K562 (cell line): Measurements from ENCODE around the gene C15orf61. TPM values are rescaled to one million over a fixed set of nuclear protein-coding genes. Genes with fewer than 3 reads are reported as not detected.

ENCODE experiments used
- ATAC-seq: fragments of 200-7000 bp; cut with Tn5 transposase; 3 replicates; pipeline ENCODE4 v1.9.1; 2020; ENCODE audit warnings: moderate library complexity
- BruUV-seq: library from RNA; stranded (reverse); fragments of 400-500 nt; replicated peaks from 2 replicates; lab custom pipeline; 2021; lab: Mats Ljungman, UMichigan
- CTCF ChIA-PET: fragments of 300-600 bp; formaldehyde crosslinking; extraction: SDS; loops from one replicate; lab custom pipeline; 2021; ENCODE audit warnings: low intra/inter-chr PET ratio; lab: Yijun Ruan, JAX
- POLR2A ChIA-PET: fragments of 300-600, 350-650 bp; sonication (Branson Sonifier 250); formaldehyde crosslinking; extraction: SDS; loops from one replicate; lab custom pipeline; 2021; ENCODE audit warnings: antibody characterized with exemption, inconsistent platforms; lab: Yijun Ruan, JAX
- DNase-seq, 4 experiments: peaks; one replicate each; pipeline versions ENCODE4 v3.0.0 to v3.0.0-alpha.2; 2011 to 2018; ENCODE audit warnings: low spot score in 3 of 4, mixed read lengths in 3 of 4; ENCODE audit errors: extremely low read depth in 1 of 4
- FAIRE-seq: peaks from 2 replicates; lab custom pipeline; 2011; peaks lifted over from hg19 to GRCh38; lab: Jason Lieb, UNC
- H2AFZ ChIP-seq: 2 replicates; pipeline ENCODE4 v1.6.0; 2011; ENCODE audit warnings: low read depth, low read length, control low read depth, inconsistent platforms
- H3K27ac ChIP-seq: fragments of 200-600 bp; 3 replicates; pipeline ENCODE4 v1.8.0; 2011; ENCODE audit warnings: low read depth, mild to moderate bottlenecking, control low read depth, inconsistent platforms, low read length, moderate library complexity, mixed read lengths; ENCODE audit errors: extremely low read depth
- H3K27me3 ChIP-seq, 2 experiments: fragments of 300-600 bp in 1 of 2; 2 replicates in 1 of 2; 3 replicates in 1 of 2; pipeline versions ENCODE4 v1.6.0 to v1.8.0; 2011; ENCODE audit warnings: inconsistent platforms in 2 of 2, low read length in 2 of 2, mild to moderate bottlenecking in 1 of 2, mixed read lengths in 1 of 2, moderate library complexity in 1 of 2; ENCODE audit not compliant: control insufficient read depth in 2 of 2, insufficient read depth in 2 of 2
- H3K36me3 ChIP-seq: fragments of 300-600 bp; 3 replicates; pipeline ENCODE4 v1.8.0; 2011; ENCODE audit warnings: mild to moderate bottlenecking, low read length, inconsistent platforms; ENCODE audit not compliant: control insufficient read depth, insufficient read depth
- H3K4me1 ChIP-seq, 2 experiments: fragments of 200-600 bp in 1 of 2; replicated peaks in 1 of 2; 2 replicates in 1 of 2; 3 replicates in 1 of 2; pipeline versions ENCODE4 v1.5.1 to v1.8.0; 2011; ENCODE audit warnings: inconsistent platforms in 2 of 2, low read length in 2 of 2, mild to moderate bottlenecking in 1 of 2, mixed read lengths in 1 of 2, moderate library complexity in 1 of 2; ENCODE audit not compliant: control insufficient read depth in 2 of 2, insufficient read depth in 2 of 2
- H3K4me2 ChIP-seq: 2 replicates; pipeline ENCODE4 v1.6.1; 2011; ENCODE audit warnings: low read length, control low read depth, inconsistent platforms, mixed read lengths; ENCODE audit not compliant: insufficient read depth
- H3K4me3 ChIP-seq: fragments of 200-600 bp; sonication (generic), shearing (Covaris generic); 2 replicates; pipeline ENCODE4 v1.5.1; 2016; ENCODE audit warnings: control low read depth, inconsistent platforms
- H3K79me2 ChIP-seq: fragments of 200-600 bp; 3 replicates; pipeline ENCODE4 v1.8.0; 2011; ENCODE audit warnings: low read length, inconsistent platforms; ENCODE audit not compliant: control insufficient read depth, insufficient read depth
- H3K9ac ChIP-seq, 2 experiments: 2 replicates each; pipeline versions ENCODE4 v1.6.0 to v1.6.1; 2011; ENCODE audit warnings: low read depth in 2 of 2, low read length in 2 of 2, control low read depth in 1 of 2, inconsistent platforms in 1 of 2, mild to moderate bottlenecking in 1 of 2, mixed read lengths in 1 of 2; ENCODE audit not compliant: insufficient read depth in 1 of 2
- H3K9me1 ChIP-seq: one replicate; pipeline ENCODE4 v1.6.0; 2011; ENCODE audit warnings: inconsistent platforms, mild to moderate bottlenecking, low read length, moderate library complexity; ENCODE audit not compliant: control insufficient read depth, insufficient read depth
- H3K9me3 ChIP-seq: replicated peaks from 2 replicates; pipeline ENCODE4 v1.5.1; 2011; ENCODE audit warnings: low read depth, low read length, inconsistent platforms; ENCODE audit not compliant: control insufficient read depth, insufficient read depth
- H4K20me1 ChIP-seq: replicated peaks from 2 replicates; pipeline ENCODE4 v1.6.1; 2011; ENCODE audit warnings: low read length, inconsistent platforms, mixed read lengths; ENCODE audit not compliant: control insufficient read depth, insufficient read depth
- CEBPB ChIP-seq: fragments of 450-650 bp; IDR thresholded peaks from 2 replicates; pipeline ENCODE4 v1.6.1; 2016; ENCODE audit warnings: missing genetic modification characterization, missing compliant biosample characterization
- CEBPG ChIP-seq, 3 experiments: fragments of 200-800 bp in 1 of 3; sonication (Bioruptor generic) in 1 of 3; sonication (generic) in 1 of 3; formaldehyde crosslinking in 1 of 3; IDR thresholded peaks in 2 of 3; conservative IDR thresholded peaks in 1 of 3; 2 replicates each; pipeline versions ENCODE4 v1.6.1 to v1.8.0; 2016 to 2022; ENCODE audit warnings: missing compliant biosample characterization in 2 of 3, missing genetic modification characterization in 2 of 3, mild to moderate bottlenecking in 1 of 3, missing genetic modification reagents in 1 of 3
- HNRNPH1 ChIP-seq: fragments of 200-400 bp; formaldehyde crosslinking; optimal IDR thresholded peaks from 2 replicates; pipeline ENCODE3; 2017; ENCODE audit warnings: low read depth, mild to moderate bottlenecking, low read length, moderate library complexity
- ZKSCAN8 ChIP-seq: fragments of 200-800 bp; sonication (Bioruptor generic); IDR thresholded peaks from 2 replicates; pipeline ENCODE4 v1.6.1; 2016; ENCODE audit warnings: missing genetic modification characterization, missing compliant biosample characterization
- WGBS: fragments of 100-300 bp; shearing (Covaris generic); methylation state at CpG from one replicate; pipeline ENCODE4 v1.1.6; 2016; ENCODE audit warnings: low coverage, mixed read lengths; ENCODE audit not compliant: insufficient coverage; ENCODE audit errors: missing lambda C conversion rate; 5-methylcytosine and 5-hydroxymethylcytosine counted together
- in situ Hi-C: fragments of 300-500 bp; cut with MboI; formaldehyde crosslinking; loops from 4 replicates; pipeline ENCODE4 v1.15.0; 2018; ENCODE audit warnings: inconsistent platforms, mixed read lengths
- intact Hi-C: fragments of 100-400 bp; cut with micrococcal nuclease; formaldehyde crosslinking; loops from 2 replicates; pipeline ENCODE4 v1.14.2; 2022
- polyA plus RNA-seq, 8 experiments: library from polyadenylated mRNA; depleted of rRNA in 4 of 8; stranded (reverse) in 5 of 8; unstranded in 3 of 8; fragments of >200 nt; fragmentation: Nextera tagmentation in 2 of 8; fragmentation: Illumina TruSeq in 1 of 8; extraction: Ambion mirVana in 2 of 8; extraction: Trizol in 1 of 8; gene quantifications; 2 replicates each; pipeline versions ENCODE4 v1.2.1 to v1.2.3, GENCODE V29; 2011 to 2014; ENCODE audit warnings: inconsistent platforms in 1 of 8, missing spikeins in 1 of 8
- total RNA-seq, 7 experiments: library from RNA; depleted of rRNA in 6 of 7; stranded (reverse); fragments of >200 nt in 6 of 7; fragmentation: Illumina TruSeq in 2 of 7; extraction: Trizol in 2 of 7; gene quantifications; 2 replicates each; pipeline versions ENCODE4 v1.2.1 to v1.2.3, GENCODE V29; 2011 to 2021; ENCODE audit warnings: low replicate concordance in 1 of 7

C15orf61 gene
- total and polyA plus RNA-seq, 9 of the 15 experiments (the other 6 are each of a cell fraction or from before 2014, with no cell fraction given), result 1.6 to 10.5 (median 4.3) TPM

GRCh38 chr15:67504796-67505195 lies 16.1 kb upstream of the C15orf61 start:
- Histone ChIP-seq H3K36me3 (no peaks in the 10 kb centered on the region), H4K20me1 (no peaks in the 10 kb centered on the region), H3K4me1 (peaks cover 0 to 2% of the 10 kb centered on the region in 2 experiments; a peak in 1 of 5 replicates), H2AFZ (no peak overlapping the region), H3K27ac (no peak overlapping the region), H3K4me2 (no peak overlapping the region), H3K9ac (no peak overlapping the region), H3K79me2 (no peaks in the 10 kb centered on the region), H3K9me1 (no peaks in the 10 kb centered on the region), H3K4me3 (no peak overlapping the region), H3K27me3 (no peaks in the 10 kb centered on the region), H3K9me3 (no peaks in the 10 kb centered on the region)
- BruUV-seq, result no TSS peak
- in situ Hi-C loops, result no loop called here
- DNase-seq, result no peak
- intact Hi-C loops, result no loop called here
- no peak for ATAC-seq
- 65% methylated on average over 5 of the region's 5 CpGs for WGBS
- CTCF ChIA-PET, result no interaction called here
- FAIRE-seq, result no peak
- POLR2A ChIA-PET, result interaction anchor here (1.2 kb wide), 1 partner anchor 9 kb away, joined by 3 read pairs; no protein-coding TSS in a partner anchor
- TF ChIP-seq HNRNPH1 (no peak), ZKSCAN8 (CRISPR knock-in tag) (no peak), CEBPB (tag) (peak; percentile 61), CEBPG (CRISPR knock-in tag; IDR thresholded peaks at IDR 0.05) (no peak), CEBPG (tag; conservative IDR thresholded peaks at IDR 0.05 in 1 of 2, IDR thresholded peaks at IDR 0.05 in 1 of 2) (peak; percentile 25 to 37; a peak in 1 of 4 replicates)
